Camera-type eye (tissue), 1 donor: ENCODE data around the gene WIPF1. TPM values are rescaled to one million over a fixed set of nuclear protein-coding genes. Genes with fewer than 3 reads are reported as not detected.

Experiments used
- total RNA-seq: library from RNA; depleted of rRNA; stranded (reverse); fragments of >200 nt; gene quantifications from one replicate; pipeline ENCODE4 v1.2.3, GENCODE V29; 2014

The WIPF1 gene
- total RNA-seq, result 32.8 TPM

GRCh38 chr2:174597345-174598047, at the start of gene WIPF1:
Gene WIPF1 (minus strand): TSS chr2:174597804. CDS start chr2:174585573, 12,231 bp downstream.

Other genes with a start within 250 kb of the WIPF1 start
- gene SCRN3, start 202.1 kb downstream of the WIPF1 start, total RNA-seq, result 60.2 TPM
- 7.9 TPM for gene GPR155, start 110.8 kb downstream of the WIPF1 start, total RNA-seq
- gene CHRNA1, start 166.7 kb upstream of the WIPF1 start, total RNA-seq, result 9.1 TPM